HG02642 (cell line): ENCODE data around the gene OR2A7.
"Not testable (repeated sequence)": the region's sequence is repeated elsewhere in the genome, so short reads cannot be mapped to it uniquely, and the experiment has no call there.

Experiments
- ATAC-seq: cut with Tn5 transposase; IDR thresholded peaks from one replicate; pipeline ENCODE4 v1.9.1; 2021; ENCODE audit warnings: mild to moderate bottlenecking; ENCODE audit not compliant: unreplicated experiment, poor library complexity

Gene OR2A7

GRCh38 chr7:144256112-144256511, 8.5 kb downstream of the OR2A7 start:
- no peak for ATAC-seq

GRCh38 chr7:144255471-144255897, 9.1 kb downstream of the OR2A7 start:
- ATAC-seq: no peak

- not testable (repeated sequence) for ATAC-seq
Observed at GRCh38 chr7:144252307-144252706, 12.3 kb downstream of the OR2A7 start.

GRCh38 chr7:144247674-144248330, 16.8 kb downstream of the OR2A7 start:
- ATAC-seq: not testable (repeated sequence)

GRCh38 chr7:144246967-144247366, 17.6 kb downstream of the OR2A7 start:
- not testable (repeated sequence) for ATAC-seq

GRCh38 chr7:144245372-144245771, 19.2 kb downstream of the OR2A7 start:
- not testable (repeated sequence) for ATAC-seq

GRCh38 chr7:144239365-144239764, 25.2 kb downstream of the OR2A7 start, which contains the start of gene OR2A42:
TSS of gene OR2A42 (minus strand) at chr7:144239605. CDS start at chr7:144232843, 6,762 bp downstream.
- ATAC-seq: not testable (repeated sequence)

GRCh38 chr7:144238530-144239082, 26.0 kb downstream of the OR2A7 start:
- ATAC-seq: not testable (repeated sequence)

- not testable (repeated sequence) for ATAC-seq
Observed at GRCh38 chr7:144233039-144233438, 31.6 kb downstream of the OR2A7 start.

- not testable (repeated sequence) for ATAC-seq
Observed at GRCh38 chr7:144231027-144231426, 33.6 kb downstream of the OR2A7 start.

GRCh38 chr7:144228810-144229209, 35.8 kb downstream of the OR2A7 start:
- ATAC-seq: not testable (repeated sequence)

GRCh38 chr7:144226866-144227265, 37.7 kb downstream of the OR2A7 start:
- ATAC-seq: not testable (repeated sequence)

- not testable (repeated sequence) for ATAC-seq
Observed at GRCh38 chr7:144223675-144224074, 40.9 kb downstream of the OR2A7 start.

GRCh38 chr7:144220531-144220930, 44.1 kb downstream of the OR2A7 start:
- not testable (repeated sequence) for ATAC-seq

- ATAC-seq: not testable (repeated sequence)
Observed at GRCh38 chr7:144219149-144219548, 45.4 kb downstream of the OR2A7 start.

- ATAC-seq: not testable (repeated sequence)
Observed at GRCh38 chr7:144218581-144218980, 46.0 kb downstream of the OR2A7 start.

GRCh38 chr7:144217200-144217599, 47.4 kb downstream of the OR2A7 start:
- ATAC-seq: not testable (repeated sequence)
